ENCODE data around the gene TRAM2. TPM values are rescaled to one million over a fixed set of nuclear protein-coding genes. Genes with fewer than 3 reads are reported as not detected.

The TRAM2 gene
- polyA plus RNA-seq, 12 donors = 17.9 to 80.0 (median 26.3) TPM

DNA sequence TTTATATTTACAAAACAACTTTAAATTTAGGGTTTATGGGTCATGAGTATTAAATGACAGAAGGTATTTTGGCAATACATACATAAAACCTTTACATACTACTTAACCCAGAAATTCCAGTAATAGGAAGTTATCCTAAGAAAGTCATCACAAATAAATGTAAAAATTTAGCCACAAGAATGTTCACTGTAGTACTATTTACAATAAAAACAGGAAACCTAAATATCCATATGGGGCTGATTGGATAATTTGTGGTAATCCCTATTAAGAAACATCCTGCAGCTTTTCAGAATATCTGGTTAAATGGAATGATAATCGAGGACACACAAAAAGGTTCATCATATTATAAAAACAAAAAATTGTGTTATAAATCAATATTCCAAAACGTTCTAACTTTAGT, 44.4 kb downstream of the TRAM2 start:
- no peak for DNase-seq

- no peak for DNase-seq
Measured at GRCh38 chr6:52531834-52532233, 45.0 kb downstream of the TRAM2 start.

DNA sequence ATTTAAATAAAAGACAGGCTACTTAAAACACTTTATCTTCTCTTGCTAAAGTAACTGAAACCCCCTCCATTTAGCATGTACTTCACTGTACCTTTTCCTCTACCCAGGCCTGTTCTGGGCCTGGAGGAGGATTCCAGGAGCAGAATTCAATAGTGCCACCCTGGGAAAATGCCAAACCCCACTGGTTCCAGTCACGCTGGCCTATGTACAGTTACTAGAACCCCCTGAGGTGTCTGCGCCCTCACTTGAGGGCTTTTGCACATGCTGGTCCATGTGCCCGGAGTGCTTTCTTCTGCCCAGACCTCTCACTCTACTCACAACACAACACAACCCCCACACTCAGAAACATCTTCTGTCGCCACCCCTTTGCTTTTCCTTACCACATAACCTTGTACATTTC, 45.5 kb downstream of the TRAM2 start:
- DNase-seq = no peak

DNA sequence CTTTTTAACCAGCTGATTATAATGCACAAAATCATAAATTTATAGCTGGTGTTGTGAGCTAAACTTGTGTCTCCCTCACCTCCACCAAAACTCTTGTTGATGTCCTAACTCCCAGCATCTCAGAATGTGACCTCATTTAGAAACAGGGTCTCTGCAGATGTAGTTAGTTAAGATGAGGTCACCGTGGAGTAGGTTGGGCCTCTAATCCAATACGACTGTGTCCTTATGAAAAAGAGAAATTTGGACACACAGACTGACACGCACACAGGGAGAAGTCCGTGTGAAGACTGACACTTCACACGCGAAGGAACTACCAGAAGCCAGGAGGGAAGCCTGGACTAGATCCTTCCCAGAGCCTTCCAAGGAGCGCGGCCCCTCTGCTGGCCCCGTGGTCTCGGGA, 46.5 kb downstream of the TRAM2 start:
- DNase-seq = no peak

DNA sequence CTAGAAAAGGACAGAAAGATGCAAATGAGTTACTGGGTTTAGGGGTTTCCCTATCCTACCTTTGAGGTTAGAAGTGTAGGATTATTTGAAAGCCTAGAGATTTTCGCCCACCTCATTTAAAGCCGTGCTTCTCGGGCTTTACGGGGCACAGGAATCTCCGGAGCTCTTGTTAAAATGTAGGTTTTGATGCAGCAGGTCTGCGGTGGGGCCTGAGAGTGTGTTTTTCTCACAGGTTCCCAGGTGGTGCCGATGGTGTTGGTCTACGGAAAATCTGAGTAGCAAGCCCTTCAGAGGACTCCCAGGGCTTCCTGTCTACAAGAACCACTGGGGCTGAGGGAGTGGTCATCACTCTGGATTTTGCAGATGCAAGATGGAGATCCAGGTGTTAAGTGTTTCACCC, 47.5 kb downstream of the TRAM2 start:
- DNase-seq = no peak

DNA sequence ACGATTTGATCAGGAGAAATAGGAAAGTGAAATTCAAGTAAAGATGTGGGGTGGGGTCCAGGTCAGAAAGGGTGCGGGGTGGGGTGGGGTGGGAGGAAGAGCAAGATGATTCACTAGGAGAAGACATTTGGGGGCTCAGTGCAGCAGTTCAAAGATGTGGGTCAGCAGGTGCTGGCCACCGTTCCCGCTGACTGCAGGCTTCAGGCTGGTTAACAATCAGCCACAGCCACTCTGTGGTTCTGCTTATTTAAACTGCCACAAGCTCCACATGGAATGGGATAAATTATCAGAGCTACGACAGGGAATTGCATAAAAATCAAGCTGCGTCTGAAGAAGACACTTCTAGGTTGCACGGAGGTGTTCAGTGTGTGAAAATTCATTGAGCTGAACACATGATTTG, 49.4 kb downstream of the TRAM2 start:
- DNase-seq = no peak

DNA sequence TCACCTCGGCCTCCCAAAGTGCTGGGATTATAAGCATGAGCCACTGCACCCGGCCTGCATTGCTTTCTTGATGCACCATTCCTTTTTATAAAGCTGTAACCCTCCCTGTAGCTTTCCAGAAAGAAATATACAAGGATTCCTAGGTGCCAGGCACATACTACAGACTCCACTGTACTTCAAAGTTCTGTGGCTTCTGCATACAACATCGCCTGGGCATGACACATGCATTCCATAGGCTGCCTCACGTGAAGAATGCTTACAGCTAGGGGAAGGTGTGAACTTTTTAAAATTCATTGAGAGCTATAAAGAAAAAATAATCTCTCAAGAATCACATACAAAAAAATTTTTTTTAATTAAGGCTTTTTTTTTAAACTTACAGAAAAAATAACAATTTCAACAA, 50.2 kb downstream of the TRAM2 start:
- DNase-seq = no peak

GRCh38 chr6:52524918-52525317, 51.9 kb downstream of the TRAM2 start:
- no peak for DNase-seq

DNA sequence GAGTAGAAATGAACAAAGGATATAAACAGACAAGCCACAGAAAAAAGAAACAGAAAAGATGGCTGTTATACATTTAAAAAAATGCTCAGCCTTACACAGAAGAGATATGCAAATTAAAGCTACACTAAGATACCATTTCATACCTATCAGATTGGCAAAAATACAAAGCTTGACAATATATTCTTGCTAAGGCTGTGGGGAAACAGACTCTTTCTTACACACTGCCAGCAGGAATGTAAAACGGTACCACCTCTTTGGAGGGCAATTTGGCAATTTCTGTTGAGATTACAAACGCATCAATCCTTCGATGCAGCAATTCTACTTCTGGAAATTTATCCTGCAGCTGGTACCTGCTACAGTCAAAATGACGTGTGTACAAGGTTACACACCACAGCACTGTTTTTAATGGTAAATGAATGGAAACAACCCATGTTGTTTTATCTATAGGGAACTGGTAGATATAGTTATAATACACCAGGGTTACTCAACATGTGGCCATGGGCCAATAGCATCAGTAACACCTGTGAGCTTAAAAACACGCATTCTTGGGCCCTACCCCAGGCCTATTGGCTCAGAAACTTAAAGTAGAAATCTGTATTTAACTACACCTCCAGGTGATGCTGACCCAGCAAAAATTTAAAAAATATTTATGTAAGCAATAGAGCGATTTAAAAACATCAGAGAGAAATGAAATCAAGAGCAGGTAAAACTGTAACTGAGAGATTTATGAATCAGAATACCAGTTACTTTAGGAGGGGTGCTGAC, 53.3 kb downstream of the TRAM2 start:
- DNase-seq = no peak

- no peak for DNase-seq
Measured at GRCh38 chr6:52522655-52523054, 54.2 kb downstream of the TRAM2 start.

- no peak for DNase-seq
Measured at GRCh38 chr6:52522151-52522626, 54.7 kb downstream of the TRAM2 start.

DNA sequence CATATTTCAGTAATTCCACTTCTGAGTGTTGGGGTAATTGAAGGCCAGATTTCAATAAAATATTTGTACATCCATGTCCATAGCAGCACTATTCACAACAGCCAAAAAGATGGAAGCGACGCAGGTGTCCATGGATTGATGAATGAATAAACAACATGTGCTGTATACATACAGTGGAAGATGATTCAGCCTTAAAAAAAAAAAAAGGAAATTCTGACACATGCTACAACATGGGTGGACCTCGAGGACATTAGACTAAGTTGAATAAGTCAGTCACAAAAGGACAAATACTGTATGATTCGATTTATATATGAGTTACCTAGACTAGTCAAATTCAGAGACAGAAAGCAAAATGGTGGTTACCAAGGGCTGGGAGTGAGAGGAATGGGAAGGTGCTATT, 57.2 kb downstream of the TRAM2 start:
- DNase-seq = no peak

DNA sequence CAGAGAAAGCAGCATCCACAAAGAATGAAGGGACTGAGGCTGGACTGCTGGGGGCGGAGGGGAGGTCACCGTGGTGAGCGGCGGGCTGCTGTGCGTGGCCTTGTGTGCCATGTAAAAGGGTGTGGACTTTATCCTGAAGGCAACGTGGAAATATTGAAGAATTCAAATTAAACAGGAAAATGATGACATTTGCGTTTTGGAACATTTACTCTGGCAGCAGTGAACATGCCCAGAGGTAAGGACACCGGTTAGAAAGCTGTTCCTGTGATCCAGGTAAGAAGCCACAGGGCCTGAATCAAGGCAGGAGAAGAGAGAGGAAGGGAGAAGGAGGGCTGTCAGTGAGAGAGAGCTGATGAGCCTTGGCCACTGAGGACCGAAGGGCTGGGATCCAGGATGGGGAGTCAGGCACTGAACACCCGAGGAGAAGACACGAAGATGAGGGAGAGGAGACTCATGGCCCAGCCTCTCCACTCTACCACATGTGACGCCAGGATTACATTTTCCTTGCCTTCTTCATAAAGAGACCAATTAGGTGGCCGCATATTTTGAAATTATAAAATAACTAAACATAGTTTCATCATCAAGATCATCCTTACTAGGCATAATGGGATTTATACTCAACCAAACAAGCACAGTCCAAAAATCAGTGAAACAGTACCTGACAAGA, 58.4 kb downstream of the TRAM2 start:
- no peak for DNase-seq

- peak; percentile 88 for DNase-seq
Measured at GRCh38 chr6:52517502-52518278, 59.2 kb downstream of the TRAM2 start.

GRCh38 chr6:52516943-52517342, 59.9 kb downstream of the TRAM2 start:
- DNase-seq = no peak

DNA sequence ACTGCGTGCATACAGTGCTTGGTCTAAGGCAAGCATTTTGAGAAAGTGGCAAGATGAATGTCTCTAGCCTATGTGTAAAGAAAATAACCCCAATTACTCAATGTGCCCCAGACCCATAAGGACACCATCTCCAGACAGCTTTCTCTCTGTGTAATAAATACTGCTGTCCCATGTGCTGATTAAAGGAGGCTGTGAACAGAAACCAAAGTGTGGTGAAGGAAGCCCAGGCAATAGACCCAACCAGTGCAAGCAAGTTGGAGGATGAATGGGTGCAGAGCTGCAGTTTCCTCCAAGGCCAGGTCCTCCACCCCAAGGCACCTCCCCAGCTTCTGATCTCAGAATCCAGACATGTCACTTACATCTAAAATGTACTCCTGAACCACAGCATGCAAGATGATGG, 60.6 kb downstream of the TRAM2 start:
- DNase-seq = no peak

DNA sequence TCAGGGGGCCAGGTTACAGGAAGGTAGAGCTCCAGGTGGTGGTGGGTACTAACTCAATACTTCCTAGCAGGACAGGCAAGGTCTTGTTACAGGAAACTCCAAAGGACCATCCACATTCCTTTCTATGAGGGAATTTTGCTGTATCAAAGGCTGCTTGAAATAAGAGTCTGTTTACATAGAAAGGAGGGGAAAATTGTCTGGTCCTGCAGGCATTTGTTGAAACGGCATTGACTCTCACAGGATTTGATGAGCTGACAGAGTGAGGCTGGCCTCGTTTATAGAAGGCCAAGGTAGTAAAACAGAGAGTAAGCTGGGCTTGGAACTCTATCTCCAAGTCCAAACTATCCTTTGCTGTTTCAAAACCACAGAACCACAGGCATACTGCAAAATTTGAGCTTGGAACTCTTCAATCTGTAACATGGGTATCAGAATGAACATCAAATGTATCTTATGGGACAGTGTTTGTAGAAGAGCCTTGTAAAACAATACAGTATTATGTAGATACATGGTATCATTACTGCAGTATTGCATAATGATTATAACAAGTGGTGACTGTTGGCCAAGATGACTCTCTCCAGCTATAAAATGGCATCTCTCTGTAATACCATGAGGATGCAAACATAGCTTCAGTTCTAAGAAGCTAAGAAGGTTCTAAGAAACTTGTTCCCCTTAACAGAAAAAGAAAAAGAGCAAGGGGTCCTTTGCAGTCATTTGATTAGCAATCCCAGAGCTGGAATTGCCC, 61.5 kb downstream of the TRAM2 start:
- no peak for DNase-seq

DNA sequence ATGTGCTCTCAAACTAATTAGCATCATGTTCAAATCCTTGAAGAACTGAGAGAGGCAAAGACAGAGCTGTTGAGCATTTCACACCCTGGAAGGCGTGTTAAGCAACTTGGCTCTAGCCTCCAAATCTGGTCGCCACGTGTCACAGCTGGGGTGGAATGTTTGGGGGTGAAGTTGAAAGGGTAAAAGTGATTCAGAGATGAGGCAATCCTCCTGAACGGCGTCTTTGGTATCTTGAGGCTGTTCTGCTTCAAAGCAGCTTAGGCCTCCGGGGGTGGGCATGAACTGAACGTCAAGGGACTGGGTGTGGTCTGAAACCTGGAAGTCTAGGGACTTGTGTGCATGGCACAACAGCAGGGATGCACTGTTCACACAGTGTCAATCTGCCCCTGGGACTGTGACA, 62.3 kb downstream of the TRAM2 start:
- DNase-seq = no peak

DNA sequence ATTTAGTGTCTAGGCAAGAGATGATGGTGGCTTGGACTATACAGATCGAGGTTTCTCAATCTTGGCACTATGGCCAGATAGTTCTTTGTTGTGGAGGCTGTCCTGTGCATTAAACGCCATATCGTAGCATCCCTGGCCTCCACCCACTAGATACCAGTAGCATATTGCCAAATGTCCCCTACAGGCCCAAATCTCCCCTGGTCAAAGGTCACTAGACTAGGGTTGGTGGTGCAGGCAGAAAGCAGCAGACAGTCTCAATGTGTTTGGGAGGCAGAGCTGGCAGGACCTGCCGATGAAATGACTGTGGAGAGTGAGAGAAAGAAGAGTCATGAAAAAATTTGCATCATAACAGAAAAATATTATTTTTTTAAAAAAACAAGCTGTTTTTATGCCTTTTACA, 63.0 kb downstream of the TRAM2 start:
- no peak for DNase-seq

GRCh38 chr6:52513464-52513863, 63.4 kb downstream of the TRAM2 start:
- DNase-seq = no peak

DNA sequence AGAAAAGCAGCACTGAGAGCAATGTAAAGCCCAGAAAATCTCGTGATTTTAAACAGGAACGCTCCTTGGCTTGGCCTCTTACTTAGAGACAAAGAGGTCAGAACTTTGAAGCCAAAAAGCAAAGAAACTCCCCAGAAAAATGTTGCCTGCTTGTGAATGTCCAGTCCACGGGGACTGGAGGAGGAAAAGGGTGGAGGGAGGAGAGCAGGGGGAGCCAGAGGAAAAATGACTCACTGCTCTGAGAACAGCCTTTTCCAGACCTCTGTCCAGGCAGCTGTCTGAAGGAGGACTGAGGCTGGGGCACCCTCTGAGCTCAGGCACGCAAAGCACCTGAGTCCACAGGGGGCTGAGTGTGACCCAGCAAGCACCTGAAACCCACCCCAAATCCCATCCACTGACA, 64.7 kb downstream of the TRAM2 start:
- peak; percentile 87 for DNase-seq

GRCh38 chr6:52511572-52512151, 65.2 kb downstream of the TRAM2 start:
- no peak for DNase-seq

Measured in muscle of arm (tissue), 12 donors.